Stimulated activated CD4-positive, alpha-beta T cell treated with anti-CD3 and anti-CD28 coated beads, Interleukin-2, amount 100 ng/mL, for 4 hours (primary cell): Measurements from ENCODE around the gene TMEM145.
"Not testable (repeated sequence)": the region's sequence is repeated elsewhere in the genome, so short reads cannot be mapped to it uniquely, and the experiment has no call there.

ENCODE experiments used
- DNase-seq: peaks from one replicate; pipeline ENCODE4 v3.0.0-alpha.2; 2020; ENCODE audit warnings: low read depth

The TMEM145 gene

DNA sequence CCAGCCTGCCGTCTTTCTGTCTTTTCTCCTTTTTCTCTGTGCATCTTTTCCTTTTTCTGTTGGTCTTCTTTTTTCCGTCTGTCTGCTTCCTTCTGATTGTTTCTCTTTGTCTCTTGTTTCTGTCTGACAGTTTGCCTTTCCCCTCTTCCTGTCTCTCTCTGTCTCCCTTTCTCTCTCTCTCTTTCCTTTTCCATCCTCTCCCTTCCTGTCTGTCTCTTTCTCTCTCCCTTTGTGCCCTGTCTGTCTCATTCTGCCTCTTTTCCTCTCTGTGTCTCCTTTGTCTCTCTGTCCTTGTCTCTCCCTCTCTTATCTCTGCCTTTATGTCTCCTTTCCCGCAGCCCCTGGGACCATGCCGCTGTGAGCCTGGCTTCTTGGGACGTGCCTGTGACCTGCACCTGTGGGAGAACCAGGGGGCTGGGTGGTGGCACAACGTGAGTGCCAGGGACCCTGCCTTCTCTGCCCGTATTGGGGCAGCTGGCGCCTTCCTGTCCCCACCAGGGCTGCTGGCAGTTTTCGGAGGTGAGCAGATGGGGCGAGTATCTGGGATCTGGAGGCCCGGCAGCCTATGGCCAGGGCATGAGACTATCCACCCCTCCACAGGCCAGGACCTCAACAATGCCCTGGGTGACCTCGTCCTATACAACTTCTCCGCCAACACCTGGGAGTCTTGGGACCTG lies 21.7 kb downstream of the TMEM145 start:
- no peak for DNase-seq

DNA sequence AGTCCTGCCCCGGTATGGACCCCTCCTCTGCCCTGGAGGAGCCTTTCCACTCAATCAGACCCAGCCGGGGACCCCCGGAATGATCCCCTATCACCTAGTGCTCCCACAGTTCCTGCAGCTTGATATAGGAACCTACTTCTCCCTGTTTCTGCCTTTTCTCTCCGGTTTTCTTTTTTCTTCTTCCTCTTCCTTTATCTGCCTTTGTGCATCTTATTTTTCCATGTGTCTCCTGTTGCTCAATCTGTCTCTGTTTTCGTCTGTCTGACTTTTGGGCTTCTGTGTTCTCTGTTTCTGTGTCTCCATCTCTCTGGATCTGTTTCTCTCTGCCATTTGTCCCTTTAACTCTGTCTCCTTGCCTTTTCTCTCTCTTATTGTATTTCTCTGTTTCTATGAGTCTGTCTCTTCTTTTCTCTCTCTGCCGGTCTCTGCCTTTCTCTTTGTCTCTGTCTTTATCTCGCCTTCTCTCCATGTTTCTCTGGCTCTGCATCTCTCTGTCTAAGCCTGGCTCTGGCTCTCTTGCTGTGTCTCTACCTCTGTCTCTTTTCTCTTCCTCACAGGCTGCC lies 22.3 kb downstream of the TMEM145 start:
- no peak for DNase-seq

DNA sequence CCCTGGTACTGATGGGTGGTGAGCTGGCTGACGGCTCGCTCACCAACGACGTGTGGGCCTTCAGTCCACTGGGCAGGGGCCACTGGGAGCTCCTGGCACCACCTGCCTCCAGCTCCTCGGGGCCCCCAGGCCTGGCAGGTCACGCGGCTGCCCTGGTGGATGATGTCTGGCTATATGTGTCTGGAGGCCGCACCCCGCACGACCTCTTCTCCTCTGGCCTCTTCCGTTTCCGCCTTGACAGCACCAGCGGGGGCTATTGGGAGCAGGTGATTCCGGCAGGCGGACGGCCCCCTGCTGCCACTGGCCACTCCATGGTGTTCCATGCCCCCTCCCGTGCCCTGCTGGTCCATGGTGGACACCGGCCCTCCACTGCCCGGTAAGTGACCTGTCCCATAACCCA lies 22.9 kb downstream of the TMEM145 start:
- no peak for DNase-seq

DNA sequence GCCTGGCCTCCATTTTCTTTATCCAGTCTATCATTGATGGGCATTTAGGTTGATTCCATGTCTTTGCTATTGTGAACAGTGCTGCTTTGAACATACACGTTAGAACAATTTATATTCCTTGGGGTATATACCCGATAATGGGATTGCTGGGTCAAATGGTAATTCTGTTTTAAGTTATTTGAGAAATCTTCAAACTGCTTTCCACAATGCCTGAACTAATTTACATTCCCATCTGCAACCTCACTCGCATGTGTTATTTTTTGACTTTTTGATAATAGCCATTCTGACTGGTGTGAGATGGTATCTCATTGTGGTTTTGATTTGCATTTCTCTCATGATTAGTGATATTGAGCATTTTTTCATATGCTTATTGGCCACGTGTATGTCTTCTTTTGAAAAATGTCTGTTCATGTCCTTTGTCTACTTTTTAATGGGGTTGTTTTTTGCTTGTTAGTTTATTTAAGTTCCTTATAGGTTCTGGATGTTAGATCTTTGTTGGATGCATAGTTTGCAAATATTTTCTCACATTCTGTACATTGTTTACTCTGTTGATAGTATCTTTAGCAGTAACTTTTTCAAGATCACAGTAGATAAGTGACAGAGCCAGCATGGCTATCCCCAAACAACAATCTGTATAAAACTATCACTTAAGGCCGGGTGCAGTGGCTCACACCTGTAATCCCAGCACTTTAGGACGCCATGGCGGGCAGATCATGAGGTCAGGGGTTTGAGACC lies 26.2 kb downstream of the TMEM145 start:
- not testable (repeated sequence) for DNase-seq

DNA sequence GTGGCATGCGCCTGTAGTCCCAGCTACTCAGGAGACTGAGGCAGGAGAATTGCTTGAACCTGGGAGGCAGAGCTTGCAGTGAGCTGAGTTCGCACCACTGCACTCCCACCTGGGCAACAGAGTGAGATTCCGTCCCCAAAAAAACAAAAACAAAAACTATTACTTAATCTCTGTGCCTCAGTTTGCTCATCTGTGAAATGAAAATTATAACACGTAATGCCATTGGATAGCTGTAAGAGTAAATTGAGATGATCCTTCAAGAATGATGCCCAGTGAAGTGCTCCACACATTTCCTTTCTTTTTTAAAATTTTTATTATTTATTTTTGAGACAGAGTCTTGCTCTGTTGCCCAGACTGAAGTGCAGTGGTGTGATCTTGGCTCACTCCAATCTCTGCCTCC lies 26.8 kb downstream of the TMEM145 start:
- DNase-seq: not testable (repeated sequence)

DNA sequence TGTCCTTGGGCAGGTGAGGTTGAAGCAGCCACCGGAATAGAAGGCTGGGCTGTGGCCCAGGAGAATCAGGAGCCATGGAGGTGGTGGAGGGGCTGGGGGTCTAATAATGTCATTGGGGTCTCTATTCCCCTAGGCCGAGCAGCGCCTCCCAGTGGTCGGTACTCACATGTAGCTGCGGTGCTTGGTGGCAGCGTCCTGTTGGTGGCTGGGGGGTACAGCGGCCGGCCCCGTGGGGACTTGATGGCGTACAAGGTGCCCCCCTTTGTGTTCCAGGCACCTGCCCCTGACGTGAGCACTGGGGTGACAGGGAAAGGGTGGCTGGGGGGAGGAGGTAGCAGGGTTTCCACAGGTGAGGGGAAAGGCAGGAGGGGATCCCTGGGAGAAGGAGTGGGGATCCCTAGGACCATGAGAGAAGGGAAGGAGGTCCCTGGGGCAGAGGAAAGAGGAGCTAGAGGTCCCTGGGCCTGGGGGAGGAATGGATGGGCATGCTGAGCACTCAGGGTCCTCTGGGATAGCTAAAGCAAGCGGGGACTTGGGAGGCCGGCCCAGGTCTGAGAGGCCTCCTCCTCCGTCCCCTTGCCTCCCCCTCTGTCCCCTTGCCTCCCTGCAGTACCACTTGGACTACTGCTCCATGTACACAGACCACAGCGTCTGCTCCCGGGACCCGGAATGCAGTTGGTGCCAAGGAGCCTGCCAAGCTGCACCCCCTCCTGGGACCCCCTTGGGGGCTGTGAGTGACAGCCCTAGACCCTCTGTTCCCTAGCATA lies 30.4 kb downstream of the TMEM145 start:
- DNase-seq: no peak

DNA sequence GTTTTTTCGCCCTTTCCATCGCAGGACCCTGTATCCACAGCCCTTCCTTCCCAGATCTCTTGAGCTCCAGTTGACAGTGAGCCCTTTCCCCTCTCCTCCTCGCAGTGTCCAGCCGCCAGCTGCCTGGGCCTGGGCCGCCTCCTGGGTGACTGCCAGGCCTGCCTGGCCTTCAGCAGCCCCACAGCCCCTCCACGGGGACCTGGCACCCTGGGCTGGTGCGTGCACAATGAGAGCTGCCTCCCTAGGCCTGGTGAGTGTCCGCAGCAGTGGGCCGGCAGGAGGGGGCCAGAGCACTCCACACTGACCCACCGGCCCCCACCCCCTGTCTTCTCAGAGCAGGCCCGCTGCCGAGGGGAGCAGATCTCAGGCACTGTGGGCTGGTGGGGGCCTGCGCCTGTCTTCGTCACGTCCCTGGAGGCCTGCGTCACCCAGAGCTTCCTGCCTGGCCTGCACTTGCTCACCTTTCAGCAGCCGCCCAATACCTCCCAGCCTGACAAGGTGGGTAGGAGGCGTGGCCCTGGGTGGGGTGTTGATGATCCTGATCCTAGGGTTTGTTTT lies 31.3 kb downstream of the TMEM145 start:
- DNase-seq: no peak

DNA sequence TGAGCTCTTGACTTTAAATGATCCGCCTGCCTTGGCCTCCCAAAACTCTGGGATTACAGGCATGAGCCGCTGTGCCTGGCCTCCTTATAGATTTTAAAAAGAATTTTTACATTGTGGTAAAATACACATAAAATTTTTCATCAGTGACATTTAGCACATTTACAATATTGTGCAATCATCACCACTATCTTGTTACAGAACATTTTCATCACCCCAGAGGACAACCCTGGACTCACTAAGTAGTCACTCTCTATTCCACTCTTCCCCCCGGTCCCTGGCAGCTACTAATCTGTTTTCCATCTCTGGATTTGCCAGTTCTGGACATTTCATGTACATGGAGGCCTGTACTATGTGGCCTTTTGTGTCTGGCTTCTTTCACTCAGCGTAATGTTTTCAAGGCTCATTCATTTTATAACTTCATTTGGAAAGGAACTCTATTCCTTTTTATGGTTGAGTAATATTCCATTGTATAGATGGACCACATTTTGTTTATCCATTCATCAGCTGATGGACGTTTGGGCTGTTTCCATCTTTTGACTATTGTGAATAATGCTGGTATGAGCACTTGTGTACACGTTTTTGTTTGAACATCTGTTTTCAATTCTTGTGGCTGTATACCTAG lies 32.2 kb downstream of the TMEM145 start:
- no peak for DNase-seq

DNA sequence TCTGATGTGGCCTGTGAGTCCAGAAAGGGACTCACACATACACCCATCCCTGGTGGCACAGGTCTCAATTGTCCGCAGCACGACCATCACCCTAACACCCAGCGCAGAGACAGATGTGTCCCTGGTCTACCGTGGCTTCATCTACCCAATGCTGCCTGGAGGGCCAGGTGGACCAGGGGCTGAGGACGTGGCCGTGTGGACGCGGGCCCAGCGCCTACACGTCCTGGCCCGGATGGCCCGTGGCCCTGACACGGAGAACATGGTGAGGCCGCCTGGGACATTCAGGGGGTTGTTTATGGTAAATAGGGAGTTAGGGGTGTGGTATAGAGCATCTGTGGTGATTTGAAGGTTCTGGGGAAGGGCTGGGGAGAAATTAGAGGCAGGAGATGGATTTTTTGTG lies 35.1 kb downstream of the TMEM145 start:
- no peak for DNase-seq

DNA sequence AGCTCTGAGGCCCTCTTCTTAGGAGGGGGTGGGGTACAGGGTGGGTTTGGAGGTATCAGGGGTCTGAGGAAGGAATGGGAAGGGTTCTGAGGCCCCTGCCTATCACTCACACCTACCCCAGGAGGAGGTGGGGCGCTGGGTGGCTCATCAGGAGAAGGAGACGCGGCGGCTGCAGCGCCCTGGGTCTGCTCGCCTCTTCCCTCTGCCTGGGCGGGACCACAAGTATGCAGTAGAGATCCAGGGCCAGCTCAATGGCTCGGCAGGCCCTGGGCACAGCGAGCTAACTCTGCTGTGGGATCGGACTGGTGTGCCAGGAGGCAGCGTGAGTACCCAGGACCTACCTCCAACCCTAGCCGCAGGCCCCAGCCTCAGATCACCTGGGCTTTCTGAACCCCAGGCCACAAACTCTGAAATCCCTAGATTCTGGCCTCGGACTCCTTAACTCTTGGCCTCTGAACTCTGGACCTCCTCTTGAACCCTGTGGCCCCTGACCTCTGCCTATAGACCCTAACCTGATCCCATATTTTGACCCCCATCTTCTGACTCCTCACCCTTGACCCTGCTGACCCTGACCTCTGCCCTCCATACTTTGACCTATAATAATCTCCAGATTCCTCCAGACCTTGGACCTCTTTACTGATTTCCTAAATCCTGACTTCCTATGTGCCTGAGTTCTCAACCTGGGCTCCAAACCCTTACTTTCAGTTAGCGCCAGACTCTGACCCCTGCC lies 36.4 kb downstream of the TMEM145 start:
- DNase-seq: no peak

DNA sequence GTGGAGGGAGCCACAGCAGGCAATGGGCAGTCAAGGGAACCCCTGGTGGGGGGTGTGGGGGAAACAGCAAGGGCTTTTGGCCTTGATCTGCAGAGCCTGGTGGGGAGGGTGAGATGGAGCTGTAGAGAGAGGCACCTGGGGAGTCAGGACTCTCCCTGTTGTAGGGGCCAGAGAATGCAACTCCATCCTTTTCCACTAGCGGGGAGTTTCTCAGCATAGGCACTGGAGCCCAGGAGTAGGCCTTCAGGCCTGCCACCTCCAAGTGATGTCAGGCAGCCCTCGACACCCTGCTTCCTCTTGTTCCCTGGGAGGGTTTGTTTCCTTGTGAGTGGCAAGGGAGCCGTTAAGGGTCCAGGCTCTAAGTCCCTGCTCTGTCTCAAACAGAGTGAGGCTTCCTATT lies 37.3 kb downstream of the TMEM145 start:
- no peak for DNase-seq

DNA sequence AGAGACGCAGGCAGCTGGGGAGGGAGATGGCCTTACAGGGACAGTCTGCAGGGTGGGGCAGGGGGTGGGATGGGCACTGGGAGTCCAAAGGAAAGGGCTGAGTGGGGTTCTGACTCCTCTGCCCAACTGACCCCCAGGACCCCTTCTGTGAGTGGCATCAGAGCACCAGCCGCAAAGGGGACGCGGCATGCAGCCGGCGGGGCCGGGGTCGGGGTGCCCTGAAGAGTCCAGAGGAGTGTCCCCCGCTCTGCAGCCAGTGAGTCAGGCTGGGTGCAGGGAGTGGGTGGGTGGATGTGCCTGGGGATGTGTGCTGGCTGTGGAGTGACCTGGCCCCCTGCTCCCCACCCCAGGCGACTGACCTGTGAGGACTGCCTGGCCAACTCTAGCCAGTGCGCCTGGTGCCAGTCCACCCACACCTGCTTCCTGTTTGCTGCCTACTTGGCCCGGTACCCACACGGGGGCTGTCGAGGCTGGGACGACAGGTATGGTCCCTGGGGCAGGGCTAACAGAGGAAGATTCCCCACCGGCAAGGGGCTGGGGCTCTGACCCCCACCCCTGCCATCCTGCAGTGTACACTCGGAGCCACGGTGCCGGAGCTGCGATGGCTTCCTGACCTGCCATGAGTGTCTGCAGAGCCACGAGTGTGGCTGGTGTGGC lies 38.1 kb downstream of the TMEM145 start:
- DNase-seq: no peak

DNA sequence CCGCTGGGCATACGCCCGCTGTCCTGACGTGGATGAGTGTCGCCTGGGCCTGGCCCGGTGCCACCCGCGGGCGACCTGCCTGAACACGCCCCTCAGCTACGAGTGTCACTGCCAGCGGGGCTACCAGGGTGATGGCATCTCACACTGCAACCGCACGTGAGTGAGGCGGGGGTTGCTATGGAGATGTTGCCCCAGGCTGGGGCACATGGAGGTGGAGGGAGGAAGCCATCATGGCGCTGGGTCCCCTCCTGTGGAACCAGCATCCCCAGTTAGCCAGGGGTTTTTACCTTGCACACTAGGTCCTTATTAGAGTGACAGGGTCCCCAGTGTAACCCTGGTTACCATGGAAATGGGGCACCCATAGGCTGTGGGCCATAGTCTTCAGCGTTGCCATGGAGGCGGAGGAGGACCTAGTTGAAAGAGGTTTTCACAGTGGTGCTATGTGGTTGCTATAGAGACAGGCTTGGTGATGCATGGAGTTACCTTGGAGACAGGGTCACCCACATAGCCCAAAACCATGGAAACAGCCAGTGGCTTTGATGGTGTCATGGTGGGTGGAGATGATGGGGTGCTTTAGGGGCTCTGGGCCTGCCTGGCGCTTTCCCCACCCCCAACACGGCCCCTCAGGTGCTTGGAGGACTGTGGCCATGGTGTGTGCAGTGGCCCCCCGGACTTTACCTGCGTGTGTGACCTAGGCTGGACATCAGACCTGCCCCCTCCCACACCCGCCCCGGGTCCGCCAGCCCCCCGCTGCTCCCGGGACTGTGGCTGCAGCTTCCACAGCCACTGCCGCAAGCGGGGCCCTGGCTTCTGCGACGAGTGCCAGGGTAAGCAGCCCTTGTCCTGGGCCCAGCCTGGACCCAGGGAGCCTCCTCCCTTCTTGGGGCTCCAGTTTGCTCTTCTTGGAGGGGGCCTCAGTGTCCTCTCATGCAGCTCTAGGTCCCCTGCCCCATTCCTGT lies 39.5 kb downstream of the TMEM145 start:
- DNase-seq: no peak

DNA sequence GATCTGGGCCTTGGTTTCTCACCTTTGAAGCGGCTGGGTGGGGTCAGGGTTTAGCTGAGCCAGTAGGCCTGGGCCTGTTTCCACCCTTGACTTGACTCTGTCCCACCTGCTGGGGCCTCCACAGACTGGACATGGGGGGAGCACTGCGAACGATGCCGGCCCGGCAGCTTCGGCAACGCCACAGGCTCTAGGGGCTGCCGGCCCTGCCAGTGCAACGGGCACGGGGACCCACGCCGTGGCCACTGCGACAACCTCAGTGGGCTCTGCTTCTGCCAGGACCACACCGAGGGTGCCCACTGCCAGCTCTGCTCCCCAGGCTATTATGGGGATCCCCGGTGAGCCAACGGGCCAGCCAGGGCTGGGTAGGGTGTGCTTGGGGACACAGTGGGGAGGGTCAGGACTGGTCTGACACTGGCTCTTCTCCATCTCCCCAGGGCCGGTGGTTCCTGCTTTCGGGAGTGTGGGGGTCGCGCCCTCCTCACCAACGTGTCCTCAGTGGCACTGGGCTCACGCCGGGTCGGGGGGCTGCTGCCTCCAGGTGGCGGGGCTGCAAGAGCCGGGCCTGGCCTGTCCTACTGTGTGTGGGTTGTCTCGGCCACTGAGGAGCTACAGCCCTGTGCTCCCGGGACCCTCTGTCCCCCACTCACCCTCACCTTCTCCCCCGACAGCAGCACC lies 40.4 kb downstream of the TMEM145 start:
- DNase-seq: no peak

DNA sequence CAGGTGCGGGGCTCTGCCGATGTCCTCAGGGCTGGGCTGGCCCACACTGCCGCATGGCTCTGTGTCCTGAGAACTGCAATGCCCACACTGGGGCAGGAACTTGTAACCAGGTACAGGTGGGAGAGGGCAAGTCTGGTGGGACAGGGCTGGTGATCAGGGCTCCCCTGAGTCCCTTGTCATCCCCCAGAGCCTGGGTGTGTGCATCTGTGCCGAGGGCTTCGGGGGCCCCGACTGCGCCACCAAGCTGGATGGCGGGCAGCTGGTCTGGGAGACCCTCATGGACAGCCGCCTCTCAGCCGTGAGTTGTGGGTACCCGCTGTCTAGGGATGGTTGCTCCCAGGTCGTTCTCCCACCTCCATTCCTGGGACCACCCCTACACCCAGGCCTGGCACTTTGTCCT lies 42.8 kb downstream of the TMEM145 start:
- DNase-seq: no peak

DNA sequence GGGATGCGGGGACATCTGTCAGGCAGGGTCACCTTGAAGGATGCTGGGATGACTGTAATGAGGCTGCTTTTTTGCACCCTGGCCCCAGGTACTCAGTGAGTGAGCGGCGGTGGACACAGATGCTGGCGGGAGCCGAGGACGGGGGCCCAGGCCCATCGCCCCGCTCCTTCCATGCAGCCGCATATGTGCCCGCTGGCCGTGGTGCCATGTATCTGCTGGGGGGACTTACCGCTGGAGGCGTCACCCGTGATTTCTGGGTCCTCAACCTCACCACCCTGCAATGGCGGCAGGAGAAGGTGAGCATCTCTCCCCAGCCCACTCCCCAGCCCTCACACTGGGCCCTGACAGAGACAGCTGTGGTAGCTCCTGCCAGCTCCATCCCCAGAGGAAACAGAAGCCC lies 43.6 kb downstream of the TMEM145 start:
- no peak for DNase-seq

DNA sequence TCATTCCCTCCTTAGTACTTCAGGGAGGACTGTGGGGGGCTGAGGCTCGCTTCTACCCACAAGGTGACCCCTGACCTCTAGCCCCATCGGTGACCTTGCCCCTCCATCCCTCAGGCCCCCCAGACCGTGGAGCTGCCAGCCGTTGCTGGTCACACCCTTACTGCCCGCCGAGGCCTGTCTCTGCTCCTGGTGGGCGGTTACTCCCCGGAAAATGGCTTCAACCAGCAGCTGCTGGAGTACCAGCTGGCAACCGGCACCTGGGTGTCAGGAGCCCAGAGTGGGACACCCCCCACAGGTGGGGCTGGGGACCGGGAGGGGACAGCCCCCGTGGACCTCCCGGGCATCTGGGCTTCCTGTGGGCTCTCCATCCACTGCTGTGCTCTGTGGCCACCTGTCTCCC lies 44.2 kb downstream of the TMEM145 start:
- no peak for DNase-seq

DNA sequence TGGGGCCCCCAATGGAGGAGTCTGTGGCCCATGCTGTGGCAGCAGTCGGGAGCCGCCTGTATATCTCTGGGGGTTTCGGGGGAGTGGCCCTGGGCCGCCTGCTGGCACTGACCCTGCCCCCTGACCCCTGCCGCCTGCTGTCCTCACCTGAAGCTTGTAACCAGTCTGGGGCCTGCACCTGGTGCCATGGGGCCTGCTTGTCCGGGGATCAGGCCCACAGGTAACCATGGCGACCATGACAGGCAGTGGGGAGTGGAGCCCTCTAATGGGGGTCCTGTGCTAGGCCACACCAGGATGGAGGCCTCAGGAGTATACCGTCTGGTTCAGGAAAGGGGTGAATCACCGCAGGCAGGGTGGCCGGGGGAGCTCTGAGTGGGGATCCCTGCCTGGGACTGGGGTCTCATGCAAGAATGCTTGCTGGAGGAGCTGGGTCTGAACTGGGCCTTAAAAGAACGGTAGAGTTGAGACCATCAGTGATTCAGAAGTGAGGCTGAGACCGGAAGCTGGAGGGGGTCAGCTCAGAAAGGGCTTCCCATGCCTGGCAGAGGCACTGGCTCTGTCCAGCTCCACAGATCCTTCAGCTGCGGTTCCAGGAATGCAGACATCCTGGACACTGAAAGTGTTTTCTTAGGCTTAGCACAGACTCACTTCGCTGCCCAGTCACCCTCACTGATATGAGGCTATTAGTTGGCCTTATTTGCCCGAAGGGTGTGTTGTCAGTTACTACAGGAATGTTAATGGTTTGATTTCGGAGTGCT lies 47.9 kb downstream of the TMEM145 start:
- no peak for DNase-seq
